ENCODE data around the gene PCSK6.

DNA sequence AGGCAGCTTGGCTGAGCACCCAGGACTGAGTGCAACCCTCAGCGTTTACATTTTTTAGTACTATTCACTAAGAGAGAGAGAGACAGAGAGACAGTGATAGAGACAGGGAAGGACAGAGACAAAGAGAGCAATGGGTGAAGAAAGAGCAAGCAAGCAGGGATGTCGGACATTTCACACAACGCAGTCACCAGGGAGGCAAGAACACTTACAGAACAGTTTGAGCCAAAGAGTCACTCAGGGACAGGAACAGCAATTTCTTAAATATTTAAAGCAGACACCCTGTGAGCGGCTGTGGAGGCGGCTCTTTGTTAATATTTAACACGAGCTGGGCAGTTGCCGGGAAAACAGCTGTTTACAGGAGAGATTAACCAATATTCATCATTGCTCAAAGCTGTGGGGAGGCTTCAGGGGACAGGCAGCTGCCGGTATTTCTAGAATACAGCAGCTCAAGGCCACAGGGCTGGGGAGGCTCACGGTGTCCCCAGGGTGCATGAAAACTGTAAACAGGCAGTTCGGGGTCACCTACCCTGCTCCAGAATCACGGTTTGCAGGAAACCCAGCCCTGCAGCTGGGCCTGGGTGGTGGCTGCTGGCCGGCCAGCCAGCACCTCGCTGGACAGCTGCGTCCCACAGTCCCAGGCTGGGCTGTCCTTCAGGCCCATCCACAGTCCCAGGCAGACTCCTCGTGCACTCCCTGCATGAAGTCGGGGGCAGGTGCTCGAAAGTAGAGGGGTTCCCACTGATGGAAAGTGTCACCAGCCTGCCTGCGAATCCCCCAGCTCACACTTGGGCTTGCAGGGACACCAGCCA is 38.8 kb upstream of the PCSK6 start:
- TF ChIP-seq, protein P1, sequence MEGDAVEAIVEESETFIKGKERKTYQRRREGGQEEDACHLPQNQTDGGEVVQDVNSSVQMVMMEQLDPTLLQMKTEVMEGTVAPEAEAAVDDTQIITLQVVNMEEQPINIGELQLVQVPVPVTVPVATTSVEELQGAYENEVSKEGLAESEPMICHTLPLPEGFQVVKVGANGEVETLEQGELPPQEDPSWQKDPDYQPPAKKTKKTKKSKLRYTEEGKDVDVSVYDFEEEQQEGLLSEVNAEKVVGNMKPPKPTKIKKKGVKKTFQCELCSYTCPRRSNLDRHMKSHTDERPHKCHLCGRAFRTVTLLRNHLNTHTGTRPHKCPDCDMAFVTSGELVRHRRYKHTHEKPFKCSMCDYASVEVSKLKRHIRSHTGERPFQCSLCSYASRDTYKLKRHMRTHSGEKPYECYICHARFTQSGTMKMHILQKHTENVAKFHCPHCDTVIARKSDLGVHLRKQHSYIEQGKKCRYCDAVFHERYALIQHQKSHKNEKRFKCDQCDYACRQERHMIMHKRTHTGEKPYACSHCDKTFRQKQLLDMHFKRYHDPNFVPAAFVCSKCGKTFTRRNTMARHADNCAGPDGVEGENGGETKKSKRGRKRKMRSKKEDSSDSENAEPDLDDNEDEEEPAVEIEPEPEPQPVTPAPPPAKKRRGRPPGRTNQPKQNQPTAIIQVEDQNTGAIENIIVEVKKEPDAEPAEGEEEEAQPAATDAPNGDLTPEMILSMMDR (IDR thresholded peaks at IDR 0.05; ENCODE audit: low read depth, low read length, poor library complexity, severe bottlenecking), result no peak
- no peak for TF ChIP-seq EZH2phosphoT487 (IDR thresholded peaks at IDR 0.05; ENCODE audit: borderline replicate concordance, low read length)
